GM19452 (cell line): Measurements from ENCODE around the gene IMP4.

ENCODE experiments used
- ATAC-seq: cut with Tn5 transposase; IDR thresholded peaks from one replicate; pipeline ENCODE4 v1.9.1; 2021; ENCODE audit not compliant: unreplicated experiment

Gene IMP4

DNA sequence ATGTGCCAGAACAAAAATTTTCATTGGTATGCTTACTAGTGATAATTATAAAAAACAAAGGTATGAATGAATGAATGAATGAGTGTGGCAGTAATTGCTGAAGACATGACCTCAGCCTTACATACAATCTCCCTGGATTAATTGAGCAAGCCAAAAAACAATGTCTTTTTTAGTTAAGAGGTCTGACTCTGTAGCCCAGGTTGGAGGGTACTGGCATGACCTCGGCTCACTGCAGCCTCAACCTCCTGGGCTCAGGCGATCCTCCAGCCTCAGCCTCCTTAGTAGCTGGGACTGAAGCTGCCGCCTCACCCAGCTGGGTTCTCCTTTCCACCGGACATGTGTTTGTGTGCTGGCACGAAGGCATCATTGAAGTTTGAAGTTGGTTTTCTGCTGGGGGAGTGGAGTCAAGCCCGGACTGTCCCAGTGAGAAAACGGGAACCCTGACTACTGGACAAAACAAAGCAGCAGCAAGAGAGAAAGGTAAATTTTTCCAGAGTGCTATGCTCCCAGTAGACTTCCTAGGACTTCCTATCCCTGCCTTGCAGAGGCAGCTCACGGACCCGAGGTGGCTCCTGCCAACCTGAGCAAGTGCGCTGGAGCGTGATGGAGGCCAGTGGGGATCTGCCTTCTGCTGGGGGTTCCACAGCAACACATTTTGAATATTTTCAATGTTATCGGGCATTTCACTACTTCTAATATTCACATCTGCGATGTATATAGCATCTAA, 6.4 kb upstream of the IMP4 start:
- ATAC-seq: no peak

DNA sequence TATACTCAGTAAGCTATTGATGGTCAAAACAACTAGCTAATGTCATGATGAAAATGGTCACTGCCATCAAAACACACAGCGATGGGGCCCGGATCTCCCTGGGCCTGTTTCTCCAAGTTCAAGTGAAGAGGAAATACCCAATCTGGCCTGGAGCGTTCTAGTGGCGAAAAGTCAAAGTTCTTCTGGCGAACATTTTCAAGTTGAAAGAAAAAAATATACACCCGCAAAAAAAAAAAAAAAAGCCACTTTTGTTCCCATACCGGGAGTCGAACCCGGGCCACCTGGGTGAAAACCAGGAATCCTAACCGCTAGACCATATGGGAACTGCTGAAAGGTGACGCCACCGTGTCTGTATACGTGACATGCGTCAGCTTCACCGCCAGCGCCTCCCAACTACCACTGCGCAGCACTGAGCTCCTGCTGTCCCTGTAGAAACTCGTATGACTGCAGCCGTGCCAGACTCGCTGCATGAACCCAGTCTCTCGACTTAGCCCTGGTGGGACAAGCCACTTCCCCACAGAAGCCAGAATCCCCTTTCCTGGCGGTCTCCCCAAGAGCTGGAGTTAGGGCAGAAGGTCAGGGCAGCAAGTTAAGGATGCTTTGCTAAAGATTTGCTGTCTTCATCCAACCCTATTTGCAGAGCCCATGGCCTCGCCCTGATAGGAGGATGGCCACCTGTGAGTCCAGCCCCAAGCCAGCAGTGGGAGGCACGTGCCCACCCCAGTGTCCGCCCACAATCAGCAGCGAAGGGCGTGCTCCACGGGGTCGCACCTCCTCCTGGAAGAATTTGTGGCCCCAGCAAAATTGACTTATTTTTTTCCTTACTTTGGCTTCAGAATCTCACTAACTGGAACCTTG, 5.6 kb upstream of the IMP4 start:
- ATAC-seq: no peak

DNA sequence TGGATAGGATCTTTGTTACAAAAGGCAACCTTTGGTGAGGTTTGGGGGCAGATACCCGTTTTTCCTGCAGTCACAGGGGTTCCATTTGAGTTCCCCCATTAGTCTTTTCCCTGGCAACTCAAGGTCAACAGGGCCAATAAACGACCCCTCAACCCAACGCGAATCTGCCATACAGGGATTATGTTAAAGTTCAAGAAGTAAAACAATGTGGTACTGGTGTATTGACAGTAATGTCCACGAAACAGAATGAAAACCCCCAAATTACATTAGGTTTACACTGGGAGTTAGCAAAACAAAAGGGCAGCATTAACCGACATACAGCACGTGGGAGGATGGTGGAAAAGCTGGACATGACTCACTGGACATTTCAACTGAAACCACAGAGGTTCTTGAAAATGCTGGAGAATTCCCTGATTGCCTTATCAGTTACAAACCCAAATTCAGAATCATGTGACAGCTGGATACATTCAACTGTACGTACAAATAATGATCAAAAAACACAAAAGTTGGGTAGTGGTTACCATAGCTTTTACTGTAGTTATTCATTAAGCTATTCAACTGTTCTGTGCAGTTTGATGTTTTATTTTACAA, 4.9 kb upstream of the IMP4 start:
- no peak for ATAC-seq

DNA sequence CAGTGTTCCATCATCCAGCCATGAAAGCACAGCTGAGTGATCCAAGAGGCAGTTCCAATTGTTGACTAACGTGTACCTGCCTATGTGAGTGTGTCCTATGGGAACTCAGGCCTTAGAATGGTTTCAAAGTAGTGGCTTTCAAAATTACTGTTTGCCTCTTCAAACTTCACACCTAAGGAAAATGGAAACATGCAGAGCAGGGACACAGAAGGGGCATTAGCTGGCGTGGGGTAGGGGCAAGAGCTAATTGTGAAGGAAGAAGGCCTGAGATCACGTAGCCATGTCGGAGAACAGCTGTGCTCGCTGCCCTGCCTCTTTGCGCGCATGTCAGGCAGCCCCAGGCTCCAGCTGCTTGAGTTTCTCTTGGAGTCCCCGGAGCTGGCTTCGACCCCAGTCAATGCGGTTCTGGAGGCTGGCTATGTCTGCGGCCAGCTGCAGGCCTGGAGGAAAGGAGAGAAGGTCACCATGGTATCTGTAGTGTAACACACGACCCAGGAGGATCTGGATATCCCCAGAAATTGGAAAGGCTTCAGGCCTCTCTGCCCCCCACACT, 3.8 kb upstream of the IMP4 start:
- ATAC-seq: no peak

DNA sequence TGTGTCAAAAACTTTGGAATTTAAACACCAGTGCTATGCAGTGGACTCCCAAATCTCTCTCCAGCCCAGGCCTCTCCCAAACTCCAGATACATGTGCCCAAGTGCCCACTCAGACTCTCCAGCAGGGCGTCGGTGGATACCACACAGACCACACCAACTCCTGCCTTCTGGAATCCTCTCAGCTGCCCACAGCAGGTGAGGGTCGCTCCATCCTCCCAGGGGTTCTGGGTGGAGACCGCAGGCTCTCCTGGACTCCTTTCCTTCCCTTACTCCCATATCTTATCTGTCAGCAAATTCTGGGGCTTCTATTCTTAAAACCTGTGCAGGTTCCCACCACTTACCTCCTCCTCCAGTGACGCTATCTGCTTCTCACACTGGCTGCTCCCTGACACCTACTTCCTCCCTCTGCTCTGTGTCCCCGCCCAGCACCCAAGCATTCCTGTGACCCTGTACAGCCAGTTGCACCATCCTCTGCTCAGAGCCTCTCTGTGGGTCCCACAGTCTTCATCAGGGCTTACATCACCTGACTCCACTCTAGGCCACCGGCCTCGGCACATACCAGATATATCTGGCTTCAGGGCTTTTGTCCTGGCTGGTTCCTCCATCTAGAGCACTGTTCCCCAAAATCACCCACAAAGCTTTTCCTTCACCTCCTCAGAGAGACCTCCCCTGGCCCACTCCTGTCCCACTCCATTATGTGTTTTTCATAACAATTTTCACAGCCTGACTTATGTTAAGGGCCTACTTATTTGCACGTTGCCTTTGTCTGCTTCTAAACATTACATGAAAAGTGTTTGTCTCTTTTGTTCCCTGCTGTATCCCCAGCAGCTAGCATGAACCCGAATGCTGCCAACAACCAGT, 2.6 kb upstream of the IMP4 start:
- ATAC-seq: no peak

DNA sequence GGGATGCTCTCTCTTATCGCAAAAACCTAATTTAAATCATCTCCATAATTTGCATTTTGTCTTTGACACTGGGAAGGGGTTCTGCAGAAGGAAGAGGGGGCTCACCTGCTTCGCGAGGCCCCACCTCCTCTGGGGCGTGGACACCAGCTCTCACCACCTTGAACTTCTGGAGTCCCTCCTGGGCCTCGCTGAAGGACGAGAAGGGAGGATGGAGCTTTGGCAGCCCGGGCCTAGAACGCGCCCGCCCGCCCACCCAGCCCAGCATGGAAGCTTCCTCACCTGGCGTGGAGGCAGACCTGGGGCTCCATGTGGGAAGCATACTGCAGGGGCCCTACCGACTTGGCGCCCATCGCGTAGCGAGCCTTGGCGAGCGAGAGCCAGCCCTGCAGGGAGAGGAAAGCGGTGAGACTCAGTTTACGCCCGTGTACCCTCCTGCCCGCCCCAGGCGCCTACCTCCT, 1.1 kb upstream of the IMP4 start:
- ATAC-seq: no peak

DNA sequence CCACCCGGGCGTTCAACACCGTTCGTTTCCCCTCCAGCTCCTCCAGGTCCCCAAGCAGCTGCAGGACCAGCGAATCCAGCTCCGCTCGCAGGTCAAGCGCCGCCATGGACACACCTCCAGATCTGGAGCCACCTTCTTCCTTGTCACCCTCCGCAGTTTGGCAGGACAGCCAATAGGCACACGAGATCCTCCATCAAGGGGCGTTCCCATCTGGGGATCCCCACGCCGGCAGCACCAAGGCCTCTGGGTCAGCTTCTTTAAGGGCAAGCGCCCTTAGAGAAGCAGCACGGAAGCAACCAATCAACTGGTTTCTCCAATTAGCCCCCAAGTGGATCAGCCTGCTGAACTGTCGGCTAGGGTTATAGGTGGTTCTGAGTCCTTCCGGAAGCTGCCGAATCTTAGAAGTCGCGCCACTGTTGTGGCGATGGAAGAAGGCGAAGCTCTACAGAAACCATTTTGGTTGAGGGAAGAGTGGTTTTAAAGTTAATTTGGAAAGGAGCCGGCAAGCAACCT, 621 bp upstream of the IMP4 start:
- ATAC-seq: peak; percentile 76

DNA sequence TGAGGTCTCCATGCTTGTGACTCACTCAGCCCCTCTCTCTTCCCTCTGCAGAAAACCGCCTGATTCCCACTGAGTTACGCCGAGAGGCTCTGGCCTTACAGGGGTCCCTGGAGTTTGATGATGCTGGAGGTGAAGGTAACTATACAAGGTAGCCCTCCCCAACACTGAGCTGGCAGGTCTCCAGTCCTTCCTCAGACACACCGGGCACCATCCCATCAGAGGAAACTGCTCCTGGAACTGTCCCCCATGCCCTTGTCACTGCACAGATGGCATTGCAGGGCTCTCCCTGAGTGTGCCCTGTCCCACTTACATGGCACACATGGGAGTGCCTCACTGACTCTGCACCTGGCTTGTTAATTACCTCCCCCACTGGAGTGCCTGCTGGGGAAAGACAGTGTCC, 1.9 kb downstream of the IMP4 start:
- ATAC-seq: no peak

DNA sequence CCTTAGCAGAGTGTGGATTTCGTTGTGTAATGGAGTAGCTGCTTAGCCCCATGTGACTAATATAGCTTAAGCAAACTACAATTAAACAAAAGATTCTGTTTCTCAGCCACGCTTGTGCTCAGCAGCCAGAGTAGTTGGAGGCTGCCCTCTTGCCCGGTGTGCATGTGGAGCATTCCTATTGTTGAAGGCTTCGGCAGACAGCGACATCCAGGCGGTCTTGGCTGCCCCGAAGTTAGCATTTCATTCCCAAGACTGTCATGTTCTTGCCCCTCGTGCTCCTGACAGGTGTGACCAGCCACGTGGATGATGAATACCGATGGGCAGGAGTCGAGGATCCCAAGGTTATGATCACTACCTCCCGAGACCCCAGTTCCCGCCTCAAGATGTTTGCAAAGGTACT, 2.4 kb downstream of the IMP4 start:
- ATAC-seq: no peak

DNA sequence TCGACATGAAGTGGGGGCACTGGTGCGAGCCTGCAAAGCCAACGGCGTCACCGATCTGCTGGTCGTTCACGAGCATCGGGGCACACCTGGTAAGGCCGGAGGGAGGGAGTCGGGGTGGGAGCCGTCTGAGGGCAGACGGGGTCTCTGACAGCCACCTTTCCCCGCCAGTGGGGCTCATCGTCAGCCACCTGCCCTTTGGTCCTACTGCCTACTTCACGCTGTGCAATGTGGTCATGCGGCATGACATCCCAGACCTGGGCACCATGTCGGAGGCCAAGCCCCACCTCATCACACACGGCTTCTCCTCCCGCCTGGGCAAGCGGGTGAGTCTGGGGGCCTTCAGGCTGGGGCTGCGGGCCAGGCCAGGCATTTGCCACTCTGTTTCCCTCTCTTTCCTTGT, 2.9 kb downstream of the IMP4 start:
- no peak for ATAC-seq

DNA sequence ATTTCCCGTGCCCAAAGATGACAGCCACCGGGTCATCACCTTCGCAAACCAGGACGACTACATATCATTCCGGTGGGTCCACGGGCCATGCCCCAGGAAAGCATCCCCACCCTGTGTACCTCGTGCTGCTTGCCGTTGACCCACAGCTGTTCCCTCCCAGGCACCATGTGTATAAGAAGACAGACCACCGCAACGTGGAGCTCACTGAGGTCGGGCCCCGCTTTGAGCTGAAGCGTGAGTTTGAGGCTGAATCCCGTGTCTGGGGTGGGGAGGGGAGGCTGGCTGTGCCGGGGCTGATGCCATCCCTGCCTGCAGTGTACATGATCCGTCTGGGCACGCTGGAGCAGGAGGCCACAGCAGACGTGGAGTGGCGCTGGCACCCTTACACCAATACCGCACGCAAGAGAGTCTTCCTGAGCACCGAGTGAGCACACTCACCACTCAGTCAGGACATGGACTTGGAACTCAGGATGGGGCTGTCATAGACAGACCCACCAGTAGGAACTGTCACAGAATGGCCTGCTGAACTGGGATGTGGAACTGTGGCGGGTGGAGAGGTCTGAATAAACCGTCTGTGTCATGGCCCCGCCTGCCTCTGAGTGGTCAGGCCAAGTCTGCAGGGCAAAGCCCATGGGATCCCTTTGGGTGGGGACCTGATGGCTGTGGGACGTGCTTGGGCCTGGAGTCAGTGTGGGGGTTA, 3.5 kb downstream of the IMP4 start:
- no peak for ATAC-seq

DNA sequence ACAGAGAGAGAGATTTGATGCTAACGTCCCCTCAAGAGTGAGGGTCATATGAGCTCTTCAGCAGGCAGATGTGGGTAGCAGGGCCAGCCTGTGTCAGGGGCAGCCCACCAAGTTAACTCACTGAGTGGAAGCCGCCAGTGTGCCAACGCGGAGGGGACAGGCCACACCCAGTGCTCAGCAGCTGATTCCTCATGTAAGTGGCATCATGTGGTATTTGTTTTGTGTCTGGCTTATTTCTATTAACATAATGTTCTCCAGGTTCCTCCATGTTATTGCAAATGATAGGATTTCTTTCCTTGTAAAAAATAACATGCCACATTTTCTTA, 4.0 kb downstream of the IMP4 start:
- no peak for ATAC-seq

DNA sequence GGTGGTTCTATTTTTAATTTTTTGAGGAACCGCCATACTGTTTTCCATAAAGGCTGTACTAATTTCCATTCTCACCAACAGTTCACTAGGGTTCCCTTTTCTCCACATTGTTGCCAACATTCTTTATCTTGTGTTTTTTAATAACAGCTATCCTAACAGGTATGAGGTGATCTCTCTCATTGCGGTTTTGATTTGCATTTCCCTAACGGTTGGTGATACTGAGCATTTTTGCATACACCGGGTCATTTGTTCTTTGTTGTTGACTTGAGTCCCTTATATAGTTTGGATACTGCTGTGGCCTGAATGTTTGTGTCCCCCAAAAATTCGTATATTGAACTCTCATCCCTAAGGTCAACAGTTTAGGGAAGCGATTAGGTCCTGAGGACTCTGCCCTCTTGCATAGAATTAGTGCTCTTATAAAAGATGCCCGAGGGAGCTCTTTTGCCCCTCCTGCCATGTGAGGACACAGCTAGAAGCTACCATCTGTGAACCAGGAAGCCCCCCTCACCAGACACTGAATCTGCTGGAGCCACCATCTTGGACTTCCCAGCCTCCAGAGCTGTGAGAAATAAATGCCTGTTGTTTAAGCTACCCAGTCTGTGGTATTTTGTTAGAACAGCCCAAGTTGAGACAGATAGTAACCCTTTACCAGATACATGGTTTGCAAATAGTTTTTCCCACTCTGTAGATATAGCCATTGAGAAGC, 4.7 kb downstream of the IMP4 start:
- ATAC-seq: no peak

DNA sequence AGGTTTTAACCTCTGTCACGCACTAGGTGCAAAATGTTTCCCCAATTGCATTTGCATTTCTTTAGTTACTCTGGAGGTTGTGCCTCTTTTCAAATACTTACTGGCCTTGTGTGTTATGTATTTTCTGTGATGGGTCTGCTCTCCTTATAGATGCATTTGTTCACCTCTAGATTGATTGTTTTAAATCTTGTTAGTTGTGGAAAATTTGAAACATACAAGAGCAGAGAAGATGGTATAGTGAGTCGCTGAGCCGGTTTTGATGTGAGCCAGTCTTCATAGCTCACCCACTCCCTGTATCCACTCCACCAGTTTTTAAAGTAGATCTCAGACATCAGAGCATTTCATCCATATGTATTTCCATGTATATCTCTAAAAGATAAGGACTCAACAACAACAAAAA, 6.5 kb downstream of the IMP4 start:
- ATAC-seq: no peak

DNA sequence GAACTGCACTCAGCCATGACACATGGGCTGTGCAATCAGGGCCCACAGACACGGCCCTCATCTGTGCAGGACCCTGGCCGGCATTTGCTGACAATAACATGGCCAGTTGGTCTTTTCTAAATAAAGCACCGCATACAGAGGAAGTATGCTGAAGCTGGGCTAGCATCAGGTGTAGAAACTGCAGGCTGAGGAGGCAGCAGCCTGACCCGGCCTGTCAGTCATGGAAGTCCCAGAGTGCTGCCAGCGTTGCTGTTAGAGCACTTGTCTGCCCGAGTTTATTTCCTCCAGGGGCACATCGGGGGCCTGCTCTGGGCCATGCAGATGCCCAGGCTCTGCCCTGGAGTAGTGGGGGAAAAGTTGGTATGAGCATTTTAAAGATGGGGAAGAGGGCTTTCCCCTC, 9.0 kb downstream of the IMP4 start:
- ATAC-seq: no peak

DNA sequence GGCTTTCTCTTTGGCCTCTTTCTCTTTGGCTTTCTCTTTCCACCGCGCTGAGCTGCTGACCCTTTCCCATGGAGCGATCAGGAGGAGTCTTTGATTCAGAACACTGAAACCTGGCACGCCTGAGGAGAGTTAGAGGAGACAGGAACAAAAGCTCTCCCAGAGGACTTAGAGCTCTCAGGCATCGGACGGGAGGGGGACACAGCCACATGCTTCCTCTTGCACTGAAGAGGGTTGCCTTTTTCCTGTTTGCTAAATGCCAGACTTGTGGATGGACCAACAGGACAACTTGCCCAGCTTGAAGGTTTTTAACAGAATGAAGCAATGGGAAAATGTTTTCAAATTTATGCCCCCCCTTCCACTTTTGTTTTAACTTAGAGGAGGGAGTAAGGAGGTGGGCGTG, 9.5 kb downstream of the IMP4 start:
- no peak for ATAC-seq

DNA sequence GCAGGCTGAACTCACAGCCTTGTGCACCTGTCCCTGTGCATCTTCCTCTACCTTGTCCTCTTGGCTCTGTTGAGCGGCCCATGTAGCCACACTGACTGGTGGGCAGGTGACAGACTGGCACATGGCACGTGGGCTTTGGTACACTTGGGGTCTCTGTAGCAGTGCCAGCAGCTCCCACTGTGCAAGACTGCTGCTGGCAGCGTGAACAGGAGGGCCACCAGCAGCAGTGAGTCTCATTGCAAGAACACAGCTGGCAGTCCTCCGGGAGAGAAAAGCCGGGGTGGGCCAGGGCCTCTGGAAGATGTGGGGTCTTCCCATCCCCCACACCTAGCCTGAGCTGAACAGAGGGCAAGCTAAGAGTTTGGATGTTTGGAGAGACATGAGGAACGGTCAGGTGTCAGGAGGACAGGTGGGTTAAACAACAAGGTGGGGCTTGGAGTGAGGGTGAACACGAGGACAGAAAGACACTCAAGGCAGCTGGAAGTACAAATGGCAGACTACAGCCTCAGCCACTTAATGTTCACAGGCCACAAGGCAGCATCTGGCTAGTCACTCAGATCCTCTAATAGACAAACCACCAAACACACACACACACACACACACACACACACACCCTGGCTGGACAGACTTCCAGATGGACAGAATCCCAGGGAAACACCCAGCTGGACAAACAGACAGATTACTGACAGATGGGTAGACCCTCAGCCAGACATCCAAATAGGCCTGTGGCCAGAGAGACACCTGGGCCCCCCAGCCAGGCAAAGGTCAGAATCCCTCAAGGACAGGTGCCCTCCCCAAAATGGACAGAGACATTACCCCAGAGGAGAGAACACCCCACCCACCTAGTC, 10.8 kb downstream of the IMP4 start:
- no peak for ATAC-seq

DNA sequence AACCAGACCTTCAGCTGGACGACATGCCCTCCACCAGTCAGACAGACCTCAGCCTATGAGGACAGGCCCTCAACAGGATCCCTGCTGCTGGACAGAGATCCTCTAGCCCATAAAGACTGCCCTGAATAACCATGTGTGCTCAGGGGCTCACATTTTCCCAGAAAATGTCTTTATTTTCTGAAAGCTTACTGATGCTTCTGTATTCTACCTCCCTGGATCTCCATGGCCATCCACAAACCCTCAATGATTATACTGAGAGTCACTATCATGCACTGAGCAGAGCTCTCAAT, 11.4 kb downstream of the IMP4 start:
- no peak for ATAC-seq

DNA sequence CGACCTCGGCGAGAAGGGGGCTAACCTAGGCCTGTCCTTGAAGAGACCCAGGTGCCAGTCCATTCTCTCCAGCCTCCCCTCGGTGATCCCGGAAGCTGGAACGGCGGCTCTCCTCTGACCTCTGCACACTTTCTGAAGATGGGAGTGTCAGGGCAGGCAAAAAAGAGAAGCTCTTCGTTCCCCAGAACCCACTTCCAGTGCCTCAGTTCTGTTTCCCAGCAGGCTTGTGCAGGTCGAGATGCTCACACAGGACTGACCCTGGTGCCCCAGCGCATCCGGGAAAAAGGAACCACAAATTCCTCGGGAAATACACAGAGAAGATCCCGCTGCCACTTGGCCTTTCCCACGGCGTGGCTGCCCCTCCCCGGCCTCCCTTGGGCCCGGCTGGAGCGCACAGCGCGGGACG, 12.5 kb downstream of the IMP4 start:
- ATAC-seq: no peak
